Measurements from ENCODE around the gene ARID5B.

The ARID5B gene

GRCh38 chr10:61918140-61918539 is 16.6 kb downstream of the ARID5B start:
- peak overlapping the region; percentile 10; the same call in 1 of the 2 replicates for H3K27ac ChIP-seq
- TF ChIP-seq ZFX (IDR thresholded peaks at IDR 0.05; ENCODE audit: borderline replicate concordance) (no peak), CTCF (IDR thresholded peaks at IDR 0.05) (no peak)

- no peak for TF ChIP-seq CTCF (IDR thresholded peaks at IDR 0.05)
- no peak for TF ChIP-seq ZFX (IDR thresholded peaks at IDR 0.05; ENCODE audit: borderline replicate concordance)
- H3K27ac ChIP-seq = peak overlapping the region; percentile 14; the same call in 1 of the 2 replicates
These were observed 17.5 kb downstream of the ARID5B start for GRCh38 chr10:61918989-61919388.

GRCh38 chr10:61919646-61920215 is 18.2 kb downstream of the ARID5B start:
- TF ChIP-seq ZFX (IDR thresholded peaks at IDR 0.05; ENCODE audit: borderline replicate concordance) (no peak), CTCF (IDR thresholded peaks at IDR 0.05) (no peak)
- peak overlapping the region; percentile 14; the same call in 1 of the 2 replicates for H3K27ac ChIP-seq

- no peak overlapping the region; the same call in 1 of the 2 replicates for H3K27ac ChIP-seq
- TF ChIP-seq ZFX (IDR thresholded peaks at IDR 0.05; ENCODE audit: borderline replicate concordance) (no peak), CTCF (IDR thresholded peaks at IDR 0.05) (no peak)
These were observed 19.6 kb downstream of the ARID5B start for GRCh38 chr10:61921143-61921542.

- TF ChIP-seq CTCF (IDR thresholded peaks at IDR 0.05) (no peak), ZFX (IDR thresholded peaks at IDR 0.05; ENCODE audit: borderline replicate concordance) (no peak)
- peak overlapping the region; percentile 25; the same call in 1 of the 2 replicates for H3K27ac ChIP-seq
These were observed 21.9 kb downstream of the ARID5B start for GRCh38 chr10:61923210-61923949.

- TF ChIP-seq ZFX (IDR thresholded peaks at IDR 0.05; ENCODE audit: borderline replicate concordance) (no peak), CTCF (IDR thresholded peaks at IDR 0.05) (no peak)
These were observed 22.4 kb downstream of the ARID5B start for GRCh38 chr10:61923950-61924274.

GRCh38 chr10:61929555-61929954 is 28.1 kb downstream of the ARID5B start:
- 0 out of 2 replicates have a peak overlapping the region, but pooled peaks have one; percentile 13 for H3K27ac ChIP-seq
- TF ChIP-seq CTCF (IDR thresholded peaks at IDR 0.05) (no peak), ZFX (IDR thresholded peaks at IDR 0.05; ENCODE audit: borderline replicate concordance) (no peak)

More at GRCh38 chr10:61923950-61924274, 22.4 kb downstream of the ARID5B start:
- peak overlapping the region; percentile 25; the same call in 1 of the 2 replicates for H3K27ac ChIP-seq
